Measurements from ENCODE around the gene KRT84. TPM values are rescaled to one million over a fixed set of nuclear protein-coding genes. Genes with fewer than 3 reads are reported as not detected.

The KRT84 gene
- total RNA-seq, 4 donors from 2014 or later, result not detected

DNA sequence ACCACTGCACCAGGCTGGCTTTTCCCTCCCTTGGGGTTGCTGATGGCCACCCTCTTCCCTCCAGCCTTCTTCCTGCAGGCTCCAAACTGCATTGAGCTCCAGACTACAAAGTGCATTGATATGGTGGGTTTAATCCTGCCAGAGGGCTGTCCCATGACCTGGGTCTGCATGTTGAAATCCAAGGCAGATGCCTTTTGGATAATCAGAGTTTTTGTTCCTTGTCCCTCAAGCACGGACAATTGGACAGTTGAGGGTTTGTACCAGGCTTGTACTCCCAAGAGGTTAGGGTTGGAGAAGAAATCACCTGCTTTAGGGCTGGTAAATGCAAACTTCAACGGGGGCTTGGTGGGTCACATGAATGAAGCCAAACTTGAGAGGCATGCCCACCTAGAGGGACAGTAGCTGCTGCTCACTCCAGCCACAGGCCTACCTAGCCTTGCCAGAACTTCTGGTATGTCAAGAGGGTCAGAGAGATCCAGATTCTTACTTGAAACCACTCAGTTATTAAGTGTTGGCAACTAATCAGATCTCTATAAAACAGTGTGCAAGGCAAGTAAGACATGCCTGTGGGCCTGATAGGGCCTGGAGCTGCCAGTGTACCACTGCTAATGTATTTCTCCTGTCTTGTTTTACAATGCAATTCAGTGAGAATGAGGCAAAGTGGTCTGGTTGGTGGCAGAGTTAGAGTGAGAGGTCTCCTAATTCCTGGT, 42.5 kb downstream of the KRT84 start:
- H3K27me3 ChIP-seq, result no peaks in the 10 kb centered on the region
- in situ Hi-C loops (cut with MboI; ENCODE audit: low sequenced_read_pairs in 4 of 4) (no loop called here), intact Hi-C loops (cut with DNase I; ENCODE audit: low total_unique reads) (no loop called here)
- TF ChIP-seq POLR2A (IDR thresholded peaks at IDR 0.05), result no peak
- TF ChIP-seq, protein P1, sequence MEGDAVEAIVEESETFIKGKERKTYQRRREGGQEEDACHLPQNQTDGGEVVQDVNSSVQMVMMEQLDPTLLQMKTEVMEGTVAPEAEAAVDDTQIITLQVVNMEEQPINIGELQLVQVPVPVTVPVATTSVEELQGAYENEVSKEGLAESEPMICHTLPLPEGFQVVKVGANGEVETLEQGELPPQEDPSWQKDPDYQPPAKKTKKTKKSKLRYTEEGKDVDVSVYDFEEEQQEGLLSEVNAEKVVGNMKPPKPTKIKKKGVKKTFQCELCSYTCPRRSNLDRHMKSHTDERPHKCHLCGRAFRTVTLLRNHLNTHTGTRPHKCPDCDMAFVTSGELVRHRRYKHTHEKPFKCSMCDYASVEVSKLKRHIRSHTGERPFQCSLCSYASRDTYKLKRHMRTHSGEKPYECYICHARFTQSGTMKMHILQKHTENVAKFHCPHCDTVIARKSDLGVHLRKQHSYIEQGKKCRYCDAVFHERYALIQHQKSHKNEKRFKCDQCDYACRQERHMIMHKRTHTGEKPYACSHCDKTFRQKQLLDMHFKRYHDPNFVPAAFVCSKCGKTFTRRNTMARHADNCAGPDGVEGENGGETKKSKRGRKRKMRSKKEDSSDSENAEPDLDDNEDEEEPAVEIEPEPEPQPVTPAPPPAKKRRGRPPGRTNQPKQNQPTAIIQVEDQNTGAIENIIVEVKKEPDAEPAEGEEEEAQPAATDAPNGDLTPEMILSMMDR (IDR thresholded peaks at IDR 0.05 in 4 of 5, conservative IDR thresholded peaks at IDR 0.05 in 1 of 5), result no peak
- H3K4me1 ChIP-seq, result no peaks in the 10 kb centered on the region
- no peak overlapping the region for H3K4me3 ChIP-seq
- no peaks in the 10 kb centered on the region for H3K9me3 ChIP-seq
- ATAC-seq (no peak), DNase-seq (no peak)
- H3K36me3 ChIP-seq, result no peaks in the 10 kb centered on the region
- no peak overlapping the region for H3K27ac ChIP-seq

DNA sequence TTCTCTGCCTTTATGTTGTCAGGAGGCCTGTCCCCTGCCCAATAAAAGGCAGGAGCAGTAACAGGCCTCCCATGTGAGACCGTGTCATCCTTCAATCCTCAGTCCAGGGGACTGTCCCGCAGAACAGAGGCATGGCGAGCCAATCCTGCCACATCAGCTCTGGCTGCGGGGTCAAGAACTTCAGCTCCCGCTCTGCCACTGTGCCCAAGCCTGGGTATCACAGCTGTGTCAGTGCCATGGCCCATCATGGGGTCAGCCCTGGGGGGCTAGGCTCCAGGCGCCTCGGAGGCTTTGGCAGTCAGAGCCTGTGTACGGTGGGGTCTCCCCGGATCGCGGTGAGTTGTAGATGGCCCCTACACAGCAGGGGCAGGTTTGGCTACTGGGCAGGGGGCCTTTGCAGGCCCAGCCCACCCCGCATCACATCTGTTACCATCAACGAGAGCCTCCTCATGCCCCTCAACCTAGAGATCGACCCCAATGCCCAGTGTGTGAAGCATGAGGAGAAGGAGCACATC, 44.3 kb downstream of the KRT84 start:
- Histone ChIP-seq H3K4me3 (no peak overlapping the region), H3K36me3 (no peaks in the 10 kb centered on the region), H3K9me3 (peaks cover 0 to 8% (median 0%) of the 10 kb centered on the region in 3 donors), H3K27ac (no peak overlapping the region), H3K4me1 (no peaks in the 10 kb centered on the region), H3K27me3 (peaks cover 0 to 5% (median 3%) of the 10 kb centered on the region in 3 donors)
- in situ Hi-C loops (cut with MboI; ENCODE audit: low sequenced_read_pairs in 4 of 4) (no loop called here), intact Hi-C loops (cut with DNase I; ENCODE audit: low total_unique reads) (no loop called here)
- TF ChIP-seq POLR2A (IDR thresholded peaks at IDR 0.05), result no peak
- TF ChIP-seq, protein P1 (IDR thresholded peaks at IDR 0.05 in 4 of 5, conservative IDR thresholded peaks at IDR 0.05 in 1 of 5), result no peak
- ATAC-seq, result no peak
- no peak for DNase-seq

DNA sequence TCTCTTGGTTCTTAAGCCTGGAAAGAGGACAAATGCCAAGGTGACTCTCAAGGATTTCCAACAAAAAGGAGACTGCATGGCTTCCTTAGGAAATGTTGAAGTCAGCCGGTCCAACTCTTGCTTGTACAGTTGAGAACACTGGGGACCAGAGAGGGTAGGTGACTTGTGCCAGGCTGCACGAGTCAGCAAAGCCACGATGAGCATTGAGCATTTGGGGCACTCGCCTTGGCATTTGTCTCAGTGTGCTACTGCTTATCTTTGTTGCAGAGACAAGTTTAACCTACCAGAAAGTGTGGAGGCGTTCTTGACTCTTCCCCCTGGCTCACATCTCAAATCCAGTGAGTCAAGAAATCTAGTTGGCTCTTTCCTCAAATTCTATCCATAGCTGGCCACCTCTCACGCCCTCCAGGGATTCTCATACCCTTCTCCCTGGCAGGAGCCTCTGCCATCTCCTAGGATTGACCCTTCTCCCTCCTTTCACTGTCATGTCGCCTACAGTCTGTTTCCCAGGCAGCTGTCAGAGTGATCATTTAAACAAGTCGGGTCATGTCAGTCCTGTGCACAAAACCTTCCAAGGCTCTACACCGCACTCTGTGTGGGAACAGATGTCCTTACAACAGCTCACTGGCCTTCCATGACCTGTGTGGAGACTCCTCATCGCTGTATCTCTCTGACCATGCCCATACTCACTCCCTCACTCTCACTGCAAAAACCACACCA, 47.1 kb downstream of the KRT84 start:
- no peak for DNase-seq
- Histone ChIP-seq H3K4me3 (no peak overlapping the region), H3K27me3 (peaks cover 0 to 9% (median 3%) of the 10 kb centered on the region in 3 donors), H3K9me3 (peaks cover 0 to 8% (median 3%) of the 10 kb centered on the region in 3 donors), H3K36me3 (no peaks in the 10 kb centered on the region), H3K27ac (no peak overlapping the region), H3K4me1 (no peaks in the 10 kb centered on the region)
- no peak for ATAC-seq
- no peak for TF ChIP-seq POLR2A (IDR thresholded peaks at IDR 0.05)
- TF ChIP-seq, protein P1 (IDR thresholded peaks at IDR 0.05 in 4 of 5, conservative IDR thresholded peaks at IDR 0.05 in 1 of 5), result no peak
- in situ Hi-C loops (cut with MboI; ENCODE audit: low sequenced_read_pairs in 4 of 4) (no loop called here), intact Hi-C loops (cut with DNase I; ENCODE audit: low total_unique reads) (no loop called here)

DNA sequence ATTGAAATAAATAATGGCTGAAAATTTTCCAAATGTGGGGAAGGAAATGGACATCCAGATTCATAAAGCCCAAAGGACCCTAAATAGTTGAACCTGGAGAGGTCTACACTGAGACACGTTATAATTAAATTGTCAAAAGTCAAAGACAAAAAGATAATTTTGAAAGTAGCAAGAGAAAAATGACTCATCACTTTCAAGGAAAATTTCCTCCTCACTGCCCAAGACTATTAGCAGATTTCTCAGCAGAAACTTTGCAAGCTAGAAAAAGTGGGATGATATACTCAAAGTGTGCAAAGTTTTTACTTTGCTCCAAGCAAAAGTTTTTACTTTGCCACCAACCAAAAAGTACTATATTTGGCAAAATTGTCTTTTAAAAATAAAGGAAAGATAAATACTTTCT, 48.4 kb downstream of the KRT84 start:
- intact Hi-C loops (cut with DNase I; ENCODE audit: low total_unique reads) (no loop called here), in situ Hi-C loops (cut with MboI; ENCODE audit: low sequenced_read_pairs in 4 of 4) (no loop called here)
- TF ChIP-seq, protein P1 (IDR thresholded peaks at IDR 0.05 in 4 of 5, conservative IDR thresholded peaks at IDR 0.05 in 1 of 5), result no peak
- TF ChIP-seq POLR2A (IDR thresholded peaks at IDR 0.05), result no peak
- Histone ChIP-seq H3K4me3 (no peak overlapping the region), H3K27me3 (peaks cover 0 to 9% (median 3%) of the 10 kb centered on the region in 3 donors), H3K4me1 (no peaks in the 10 kb centered on the region), H3K9me3 (peaks cover 0 to 8% (median 3%) of the 10 kb centered on the region in 3 donors), H3K36me3 (no peaks in the 10 kb centered on the region), H3K27ac (no peak overlapping the region)
- ATAC-seq (no peak), DNase-seq (no peak)

Data from gastrocnemius medialis (tissue), 4 donors.